ENCODE data around the gene SART3.

DNA sequence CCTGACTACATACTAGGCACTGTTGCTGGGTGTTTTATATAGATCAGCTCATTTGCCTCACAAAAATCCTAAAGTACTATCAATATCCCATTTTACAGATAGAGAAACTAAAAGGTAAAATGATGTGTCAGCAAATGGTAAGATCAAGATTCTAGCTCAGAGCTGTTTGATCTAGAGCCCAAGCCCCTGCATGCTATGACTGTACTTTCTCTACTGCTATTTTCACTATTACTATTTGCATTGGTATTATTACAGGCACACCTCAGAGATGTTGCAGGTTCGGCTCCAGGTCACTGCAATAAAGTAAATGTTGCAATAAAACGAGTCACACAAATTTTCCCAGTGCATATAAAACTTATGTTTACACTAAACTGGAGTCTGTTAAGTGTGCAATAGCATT lies 12.3 kb upstream of the SART3 start:
- no peak for TF ChIP-seq CTCF (IDR thresholded peaks at IDR 0.05)
- TF ChIP-seq EP300 (IDR thresholded peaks at IDR 0.05) = no peak
- TF ChIP-seq POLR2AphosphoS5 (IDR thresholded peaks at IDR 0.05) = no peak
